ENCODE results near the gene CSGALNACT2.

Gene CSGALNACT2

DNA sequence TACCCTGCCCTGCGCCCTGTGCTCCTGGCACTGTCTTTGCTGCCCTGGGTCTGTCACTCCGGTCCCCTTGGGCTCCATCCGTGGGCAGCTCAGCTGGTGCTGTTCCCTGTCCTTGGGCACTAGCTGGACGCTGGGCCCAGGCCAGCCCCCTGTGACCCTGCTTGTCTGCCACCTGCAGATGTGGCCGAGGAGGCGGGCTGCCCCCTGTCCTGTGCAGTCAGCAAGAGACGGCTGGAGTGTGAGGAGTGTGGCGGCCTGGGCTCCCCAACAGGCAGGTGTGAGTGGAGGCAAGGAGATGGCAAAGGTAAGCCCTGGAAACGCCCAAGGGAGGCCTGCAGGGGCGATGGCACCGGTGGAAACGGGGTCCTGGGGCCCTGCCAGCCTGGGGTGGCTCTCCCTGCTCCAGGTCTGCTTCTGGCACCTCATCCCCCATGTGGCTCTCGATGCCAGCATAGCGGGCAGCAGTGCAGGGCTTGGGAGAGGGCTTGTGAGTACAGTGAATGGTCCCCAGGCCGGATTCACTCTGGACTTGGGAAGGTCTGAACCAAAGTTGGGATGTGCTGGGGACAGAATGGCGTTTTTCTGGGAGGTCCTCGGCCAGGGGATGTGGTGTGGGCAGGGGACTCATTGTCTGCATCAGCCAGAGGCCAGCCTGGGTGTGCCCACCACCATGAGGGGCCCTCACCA is 26.2 kb upstream of the CSGALNACT2 start:
- no peak for DNase-seq (ENCODE audit: low read depth in 4 of 4, low spot score in 1 of 4)

GRCh38 chr10:43112608-43112961 is 25.7 kb upstream of the CSGALNACT2 start:
- no peak for DNase-seq (ENCODE audit: low read depth in 4 of 4, low spot score in 1 of 4)

- no peak for DNase-seq (ENCODE audit: low read depth in 4 of 4, low spot score in 1 of 4)
Measured at GRCh38 chr10:43113201-43114087, 24.8 kb upstream of the CSGALNACT2 start.

DNA sequence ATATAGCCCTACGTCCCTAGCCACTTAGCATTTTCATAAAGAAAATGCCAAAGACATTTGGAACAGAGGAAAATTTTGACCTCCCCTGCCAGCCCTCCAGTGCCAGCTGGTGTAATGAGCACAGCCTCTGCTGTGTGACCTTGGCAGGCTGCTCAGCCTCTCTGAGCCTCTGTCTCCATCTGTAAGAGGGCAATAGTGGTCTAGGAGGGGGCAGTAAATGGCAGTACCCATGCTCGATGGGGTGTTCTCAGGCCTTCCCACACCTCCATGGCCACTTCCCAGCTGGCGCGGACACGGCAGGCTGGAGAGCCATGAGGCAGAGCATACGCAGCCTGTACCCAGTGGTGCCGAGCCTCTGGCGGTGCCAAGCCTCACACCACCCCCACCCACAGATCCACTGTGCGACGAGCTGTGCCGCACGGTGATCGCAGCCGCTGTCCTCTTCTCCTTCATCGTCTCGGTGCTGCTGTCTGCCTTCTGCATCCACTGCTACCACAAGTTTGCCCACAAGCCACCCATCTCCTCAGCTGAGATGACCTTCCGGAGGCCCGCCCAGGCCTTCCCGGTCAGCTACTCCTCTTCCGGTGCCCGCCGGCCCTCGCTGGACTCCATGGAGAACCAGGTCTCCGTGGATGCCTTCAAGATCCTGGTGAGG is 24.0 kb upstream of the CSGALNACT2 start:
- no peak for DNase-seq (ENCODE audit: low read depth in 4 of 4, low spot score in 1 of 4)

- no peak for DNase-seq (ENCODE audit: low read depth in 4 of 4, low spot score in 1 of 4)
Measured at GRCh38 chr10:43114743-43115611, 23.3 kb upstream of the CSGALNACT2 start.

GRCh38 chr10:43115881-43116595 is 22.2 kb upstream of the CSGALNACT2 start:
- DNase-seq (ENCODE audit: low read depth in 4 of 4, low spot score in 1 of 4): no peak

DNA sequence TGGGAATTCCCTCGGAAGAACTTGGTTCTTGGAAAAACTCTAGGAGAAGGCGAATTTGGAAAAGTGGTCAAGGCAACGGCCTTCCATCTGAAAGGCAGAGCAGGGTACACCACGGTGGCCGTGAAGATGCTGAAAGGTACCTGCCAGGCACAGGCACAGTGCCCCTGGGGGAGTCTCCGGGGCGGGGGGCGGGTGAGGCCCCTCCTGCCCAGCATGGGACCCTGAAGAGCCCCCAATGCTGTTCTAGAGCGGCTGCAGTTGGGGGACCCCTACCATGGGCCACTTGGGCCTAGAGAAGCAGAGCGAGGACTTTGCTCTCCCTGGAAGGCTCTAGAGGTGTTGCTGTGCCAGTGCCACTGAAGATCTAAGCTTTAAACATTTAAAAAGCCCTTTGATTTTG is 21.6 kb upstream of the CSGALNACT2 start:
- DNase-seq (ENCODE audit: low read depth in 4 of 4, low spot score in 1 of 4): no peak

DNA sequence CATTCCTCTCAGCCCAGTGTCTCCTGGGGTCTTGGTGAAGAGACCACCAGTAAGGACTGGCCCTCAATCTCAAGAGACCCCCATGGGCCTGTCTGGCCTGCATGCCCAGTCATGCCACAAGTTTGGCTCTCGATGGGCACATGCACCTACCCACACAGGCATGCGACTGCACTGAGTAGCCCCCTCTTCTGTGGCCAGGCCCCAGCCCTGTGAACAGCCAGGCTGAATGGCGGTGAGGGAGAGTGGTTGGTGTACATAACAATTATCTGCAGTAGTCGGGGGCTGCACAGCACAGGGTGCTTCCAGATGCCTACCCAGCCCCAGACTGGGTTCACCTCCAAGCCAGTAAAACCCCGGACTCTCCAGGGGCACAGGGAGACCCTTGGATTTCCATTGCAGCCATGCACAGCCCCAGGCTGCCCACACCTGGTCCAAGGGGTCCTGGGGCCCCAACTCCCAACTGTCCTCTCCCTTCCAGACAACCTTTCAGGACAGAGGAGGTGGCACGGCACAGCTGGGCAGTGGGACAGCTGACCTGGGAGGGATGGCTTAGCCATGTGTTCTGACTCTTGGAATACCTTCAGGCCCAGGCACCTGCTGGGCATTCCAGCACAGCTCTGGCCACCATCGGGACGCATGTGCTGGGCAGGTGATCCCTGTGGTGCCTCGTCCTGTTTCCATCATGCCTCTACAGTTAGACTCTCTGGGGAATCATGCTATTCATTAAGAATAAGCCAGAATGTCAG is 21.0 kb upstream of the CSGALNACT2 start:
- DNase-seq (ENCODE audit: low read depth in 4 of 4, low spot score in 1 of 4): no peak

DNA sequence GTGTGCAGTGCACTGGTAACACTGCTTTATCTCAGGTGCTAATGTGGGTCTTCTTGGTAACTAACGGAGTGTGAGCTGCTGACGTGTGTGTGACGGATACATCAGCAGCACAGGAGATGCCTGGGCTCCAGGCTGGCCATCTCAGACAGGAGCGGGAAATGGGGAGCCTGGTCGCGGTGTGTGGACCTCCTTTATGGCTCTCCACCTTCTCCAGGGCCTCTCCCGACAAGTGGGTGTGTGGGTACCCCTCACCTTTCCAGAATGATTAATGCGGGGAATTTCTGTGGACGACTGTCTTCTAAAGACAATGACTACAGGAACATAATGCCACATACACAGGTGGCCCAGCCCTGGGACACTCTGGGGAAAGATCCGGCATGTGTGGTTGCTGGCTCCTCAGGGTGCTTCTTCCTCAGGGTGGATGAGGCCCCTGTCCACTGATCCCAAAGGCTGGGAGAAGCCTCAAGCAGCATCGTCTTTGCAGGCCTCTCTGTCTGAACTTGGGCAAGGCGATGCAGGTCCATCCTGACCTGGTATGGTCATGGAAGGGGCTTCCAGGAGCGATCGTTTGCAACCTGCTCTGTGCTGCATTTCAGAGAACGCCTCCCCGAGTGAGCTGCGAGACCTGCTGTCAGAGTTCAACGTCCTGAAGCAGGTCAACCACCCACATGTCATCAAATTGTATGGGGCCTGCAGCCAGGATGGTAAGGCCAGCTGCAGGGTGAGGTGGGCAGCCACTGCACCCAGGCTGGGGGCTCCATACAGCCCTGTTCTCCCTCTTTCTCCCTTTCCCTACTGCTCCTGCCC is 20.3 kb upstream of the CSGALNACT2 start:
- no peak for DNase-seq (ENCODE audit: low read depth in 4 of 4, low spot score in 1 of 4)

- DNase-seq (ENCODE audit: low read depth in 4 of 4, low spot score in 1 of 4): no peak
Measured at GRCh38 chr10:43118631-43119415, 19.4 kb upstream of the CSGALNACT2 start.

DNA sequence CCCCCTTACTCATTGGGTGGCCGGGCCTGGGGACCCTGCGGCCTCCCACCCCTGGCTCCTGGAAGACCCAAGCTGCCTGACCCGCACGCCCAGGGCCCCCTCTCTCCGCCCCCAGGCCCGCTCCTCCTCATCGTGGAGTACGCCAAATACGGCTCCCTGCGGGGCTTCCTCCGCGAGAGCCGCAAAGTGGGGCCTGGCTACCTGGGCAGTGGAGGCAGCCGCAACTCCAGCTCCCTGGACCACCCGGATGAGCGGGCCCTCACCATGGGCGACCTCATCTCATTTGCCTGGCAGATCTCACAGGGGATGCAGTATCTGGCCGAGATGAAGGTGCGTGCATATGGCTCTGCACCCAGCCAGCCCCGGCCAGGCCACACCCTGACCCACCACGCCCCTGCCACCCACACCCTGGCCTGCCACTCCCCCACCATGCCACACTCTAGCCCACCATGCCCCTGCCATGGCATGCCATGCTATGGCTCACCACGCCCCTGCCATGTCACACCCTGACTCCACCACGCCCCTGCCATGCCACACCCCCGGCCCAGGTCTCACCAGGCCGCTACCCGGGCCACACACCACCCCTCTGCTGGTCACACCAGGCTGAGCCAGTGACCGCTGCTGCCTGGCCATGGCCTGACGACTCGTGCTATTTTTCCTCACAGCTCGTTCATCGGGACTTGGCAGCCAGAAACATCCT is 18.7 kb upstream of the CSGALNACT2 start:
- DNase-seq (ENCODE audit: low read depth in 4 of 4, low spot score in 1 of 4): no peak

- DNase-seq (ENCODE audit: low read depth in 4 of 4, low spot score in 1 of 4): no peak
Measured at GRCh38 chr10:43120116-43120928, 17.9 kb upstream of the CSGALNACT2 start.

- DNase-seq (ENCODE audit: low read depth in 4 of 4, low spot score in 1 of 4): peak in 1 of 4 experiments; percentile 43
Measured at GRCh38 chr10:43120929-43121314, 17.3 kb upstream of the CSGALNACT2 start.

DNA sequence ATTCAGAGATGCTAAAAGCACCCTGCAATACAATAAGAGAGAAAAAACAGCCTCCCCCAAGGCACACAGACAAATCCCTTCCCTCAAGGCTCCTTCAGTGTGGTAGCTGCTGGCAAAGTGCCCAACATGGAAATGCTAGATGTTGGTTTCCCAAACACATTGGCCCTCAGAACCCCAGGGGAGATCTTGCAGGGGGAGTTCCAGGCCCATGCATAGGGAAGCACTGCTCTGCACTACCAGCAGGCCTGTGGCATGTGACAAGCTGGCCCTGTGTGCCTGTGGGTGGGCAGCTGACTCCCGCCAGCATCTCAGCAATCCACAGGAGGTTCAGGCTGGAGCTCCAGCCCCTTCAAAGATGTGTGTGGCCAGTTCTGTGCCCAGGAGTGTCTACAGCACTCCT is 16.8 kb upstream of the CSGALNACT2 start:
- DNase-seq (ENCODE audit: low read depth in 4 of 4, low spot score in 1 of 4): no peak

- DNase-seq (ENCODE audit: low read depth in 4 of 4, low spot score in 1 of 4): no peak
Measured at GRCh38 chr10:43122096-43122495, 16.1 kb upstream of the CSGALNACT2 start.

DNA sequence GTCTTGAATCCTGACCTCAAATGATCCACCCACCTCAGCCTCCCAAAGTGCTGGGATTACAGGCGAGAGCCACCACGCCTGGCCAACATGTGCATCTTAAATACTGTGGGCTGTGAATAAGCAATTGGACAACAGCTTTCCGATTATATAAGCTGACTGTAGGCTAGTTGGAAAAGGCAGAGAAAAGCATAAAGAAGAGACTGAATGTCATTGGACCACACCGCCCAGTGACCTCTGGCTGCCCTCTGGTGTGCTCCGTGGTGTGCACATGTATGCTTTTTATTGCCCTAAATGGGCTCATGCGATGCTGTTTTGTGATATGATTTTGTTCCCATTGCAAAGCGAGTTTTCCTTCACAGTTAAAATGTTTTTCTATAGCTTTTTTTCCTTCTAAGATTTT is 15.4 kb upstream of the CSGALNACT2 start:
- no peak for DNase-seq (ENCODE audit: low read depth in 4 of 4, low spot score in 1 of 4)
